Measurements from ENCODE around the gene TTF2. TPM values are rescaled to one million over a fixed set of nuclear protein-coding genes. Genes with fewer than 3 reads are reported as not detected.

The TTF2 gene
- total RNA-seq, 2 donors from 2014 or later = 6.9 to 9.0 TPM

GRCh38 chr1:117059334-117059677 is 820 bp upstream of the TTF2 start:
- Histone ChIP-seq H3K4me1 (peaks cover 0 to 14% of the 10 kb centered on the region in 2 donors), H3K27ac (peak overlapping the region; percentile 68), H3K36me3 (no peaks in the 10 kb centered on the region), H3K27me3 (no peaks in the 10 kb centered on the region), H3K4me3 (peak overlapping the region; percentile 67 to 80), H3K9me3 (no peaks in the 10 kb centered on the region)
- TF ChIP-seq CTCF (IDR thresholded peaks at IDR 0.05) = no peak
- DNase-seq (ENCODE audit: low spot score) = no peak

GRCh38 chr1:117060441-117061317 is 553 bp downstream of the TTF2 start:
- Histone ChIP-seq H3K4me1 (peaks cover 0 to 14% of the 10 kb centered on the region in 2 donors), H3K27ac (peak overlapping the region; percentile 68), H3K4me3 (peak overlapping the region; percentile 67 to 80), H3K36me3 (no peaks in the 10 kb centered on the region), H3K9me3 (no peaks in the 10 kb centered on the region), H3K27me3 (no peaks in the 10 kb centered on the region)
- no peak for TF ChIP-seq CTCF (IDR thresholded peaks at IDR 0.05)
- no peak for DNase-seq (ENCODE audit: low spot score)

GRCh38 chr1:117061986-117062415 is 1.9 kb downstream of the TTF2 start:
- Histone ChIP-seq H3K27ac (no peak overlapping the region), H3K4me3 (no peak overlapping the region), H3K36me3 (no peaks in the 10 kb centered on the region), H3K4me1 (peaks cover 0 to 14% of the 10 kb centered on the region in 2 donors), H3K27me3 (no peaks in the 10 kb centered on the region), H3K9me3 (no peaks in the 10 kb centered on the region)
- DNase-seq (ENCODE audit: low spot score) = no peak
- TF ChIP-seq CTCF (IDR thresholded peaks at IDR 0.05) = no peak

- H3K27ac ChIP-seq = no peak overlapping the region
- no peak overlapping the region for H3K4me3 ChIP-seq
- H3K36me3 ChIP-seq = no peaks in the 10 kb centered on the region
- no peak for DNase-seq (ENCODE audit: low spot score)
- H3K4me1 ChIP-seq = no peaks in the 10 kb centered on the region
- H3K27me3 ChIP-seq = no peaks in the 10 kb centered on the region
- H3K9me3 ChIP-seq = no peaks in the 10 kb centered on the region
- TF ChIP-seq CTCF (IDR thresholded peaks at IDR 0.05) = no peak
Observed at GRCh38 chr1:117066367-117066766, 6.2 kb downstream of the TTF2 start.

GRCh38 chr1:117067533-117068370 is 7.6 kb downstream of the TTF2 start:
- Histone ChIP-seq H3K36me3 (no peaks in the 10 kb centered on the region), H3K4me1 (no peaks in the 10 kb centered on the region), H3K4me3 (no peak overlapping the region), H3K27ac (no peak overlapping the region), H3K9me3 (no peaks in the 10 kb centered on the region), H3K27me3 (no peaks in the 10 kb centered on the region)
- peak; percentile 67 for DNase-seq (ENCODE audit: low spot score)
- TF ChIP-seq CTCF (IDR thresholded peaks at IDR 0.05) = peak; percentile 27 to 84

Data from right atrium auricular region (tissue), 2 donors.